GM10847 (cell line): Measurements from ENCODE around the gene GBP1.

Source experiments
- POLR2A ChIP-seq: IDR thresholded peaks from 2 replicates; pipeline ENCODE4 v1.6.1; 2011; ENCODE audit not compliant: insufficient read length; ENCODE audit errors: extremely low read depth

The GBP1 gene

DNA sequence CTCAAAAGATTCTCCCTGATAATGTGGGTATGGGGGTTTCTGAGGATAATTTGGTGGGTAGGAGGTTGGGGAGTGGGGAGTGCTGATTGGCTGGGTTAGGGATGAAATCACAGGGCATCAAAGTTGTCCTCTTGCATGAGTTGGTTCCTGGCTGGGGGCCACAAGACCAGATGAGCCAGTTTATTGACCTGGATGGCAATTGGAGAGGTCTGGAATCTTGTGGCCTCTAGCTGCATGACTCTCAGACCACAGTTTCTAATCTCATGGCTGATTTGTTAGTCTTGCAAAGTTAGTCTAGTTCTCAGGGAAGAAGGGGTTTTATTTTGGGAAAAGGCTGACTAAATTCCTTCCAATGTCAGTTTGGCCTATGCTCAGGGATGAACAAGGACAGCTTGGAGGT lies 3.3 kb upstream of the GBP1 start:
- no peak for TF ChIP-seq POLR2A

DNA sequence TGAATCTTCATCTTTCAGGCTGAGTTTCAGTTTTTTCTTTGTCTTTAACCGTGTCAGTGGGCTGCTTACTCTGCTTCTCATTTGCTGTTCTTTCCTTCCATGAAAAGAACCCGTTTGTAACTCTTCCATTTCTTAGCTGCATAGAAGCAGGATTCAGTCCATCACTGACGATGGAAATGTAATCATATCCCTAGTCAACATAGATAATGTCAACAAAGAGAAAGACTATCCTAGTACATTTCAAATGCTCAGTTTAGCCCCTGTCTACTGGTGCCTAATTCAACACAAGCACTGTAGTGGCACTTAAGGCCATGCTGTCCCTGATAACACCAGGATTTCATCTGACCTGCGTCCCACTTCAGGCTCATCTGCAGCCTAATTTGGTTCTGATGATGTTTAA lies 376 bp downstream of the GBP1 start:
- no peak for TF ChIP-seq POLR2A

- TF ChIP-seq POLR2A = no peak
Measured at GRCh38 chr1:89063094-89063493, 1.9 kb downstream of the GBP1 start.

GRCh38 chr1:89060091-89060490 lies 4.9 kb downstream of the GBP1 start:
- no peak for TF ChIP-seq POLR2A

DNA sequence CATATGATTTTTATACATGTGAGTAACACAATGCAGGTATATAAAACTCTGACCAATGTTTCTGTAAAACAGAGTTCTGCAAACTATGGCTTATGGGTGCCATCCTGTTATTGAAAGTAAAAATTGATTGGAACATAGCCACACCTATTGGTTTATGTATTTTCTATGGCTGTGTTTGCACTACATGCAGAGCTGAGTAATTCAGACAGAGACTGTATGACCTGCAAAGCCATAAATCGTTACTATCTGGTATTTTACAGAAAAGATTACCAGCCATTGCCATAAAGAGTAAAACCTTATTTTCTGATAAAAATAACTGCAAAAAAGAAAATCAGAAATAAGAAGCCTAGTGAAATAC lies 13.1 kb downstream of the GBP1 start:
- TF ChIP-seq POLR2A = no peak

- no peak for TF ChIP-seq POLR2A
Measured at GRCh38 chr1:89051300-89051954, 13.6 kb downstream of the GBP1 start.

GRCh38 chr1:89050649-89051033 lies 14.4 kb downstream of the GBP1 start:
- no peak for TF ChIP-seq POLR2A

DNA sequence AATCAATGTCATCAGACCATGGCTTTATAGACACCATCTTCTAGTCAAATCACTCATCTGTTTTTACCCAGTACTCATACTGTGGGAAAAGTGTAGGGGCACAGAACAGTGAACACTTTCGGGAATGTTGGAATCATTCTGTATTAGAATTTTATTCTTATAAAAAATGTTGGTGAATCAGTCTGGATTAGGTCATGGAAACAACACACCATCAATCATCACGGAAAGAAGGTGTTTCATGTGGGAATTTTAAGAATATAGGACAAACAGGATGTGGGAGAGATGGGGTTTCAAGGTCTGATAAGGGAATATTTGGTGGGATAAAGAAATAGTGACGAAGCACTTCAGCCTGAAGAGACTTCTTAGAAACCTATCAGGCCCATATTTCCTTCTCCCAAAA lies 17.3 kb downstream of the GBP1 start:
- TF ChIP-seq POLR2A = no peak

GRCh38 chr1:89044970-89045721 lies 19.9 kb downstream of the GBP1 start:
- TF ChIP-seq POLR2A = no peak

DNA sequence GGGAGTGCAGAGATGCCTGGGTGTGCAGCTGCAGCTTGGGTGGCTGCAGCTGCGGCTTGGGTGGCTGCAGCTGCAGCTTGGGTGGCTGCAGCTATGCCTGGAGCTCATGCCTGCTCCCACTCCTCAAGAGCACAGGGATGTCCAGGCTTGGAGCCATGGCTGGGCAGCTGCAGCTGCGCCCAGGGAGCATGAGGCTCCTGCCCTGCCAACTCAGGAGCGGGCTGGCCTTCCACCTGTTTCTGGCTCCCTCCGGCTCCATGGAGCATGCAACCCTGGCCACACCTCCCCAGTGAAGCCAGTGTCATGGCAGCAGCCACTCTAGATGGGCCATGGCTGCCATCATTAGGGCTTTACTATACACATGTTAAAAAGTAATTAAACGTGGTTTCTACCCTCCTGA lies 21.1 kb downstream of the GBP1 start:
- no peak for TF ChIP-seq POLR2A

DNA sequence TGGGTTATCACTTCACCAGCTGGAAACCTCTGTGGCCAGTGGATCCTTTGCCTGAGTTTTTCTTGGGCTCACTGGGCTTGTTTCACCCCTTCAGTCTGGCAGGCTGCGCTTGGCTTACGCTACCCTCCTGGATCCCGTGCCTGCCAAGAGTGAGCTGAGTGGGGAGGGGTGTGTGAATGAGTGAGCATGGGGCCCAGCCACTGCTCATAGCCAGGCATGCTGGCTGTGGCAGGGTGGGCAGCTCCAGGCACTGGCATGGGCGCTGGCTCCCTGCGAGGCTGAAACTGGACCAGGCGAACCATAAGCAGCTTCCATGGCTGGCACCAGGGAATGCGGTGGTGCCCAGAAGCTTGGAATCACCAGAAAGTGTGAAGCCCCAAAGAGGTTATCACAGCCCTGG lies 22.5 kb downstream of the GBP1 start:
- TF ChIP-seq POLR2A = no peak

GRCh38 chr1:89041721-89042120 lies 23.3 kb downstream of the GBP1 start:
- TF ChIP-seq POLR2A = no peak

DNA sequence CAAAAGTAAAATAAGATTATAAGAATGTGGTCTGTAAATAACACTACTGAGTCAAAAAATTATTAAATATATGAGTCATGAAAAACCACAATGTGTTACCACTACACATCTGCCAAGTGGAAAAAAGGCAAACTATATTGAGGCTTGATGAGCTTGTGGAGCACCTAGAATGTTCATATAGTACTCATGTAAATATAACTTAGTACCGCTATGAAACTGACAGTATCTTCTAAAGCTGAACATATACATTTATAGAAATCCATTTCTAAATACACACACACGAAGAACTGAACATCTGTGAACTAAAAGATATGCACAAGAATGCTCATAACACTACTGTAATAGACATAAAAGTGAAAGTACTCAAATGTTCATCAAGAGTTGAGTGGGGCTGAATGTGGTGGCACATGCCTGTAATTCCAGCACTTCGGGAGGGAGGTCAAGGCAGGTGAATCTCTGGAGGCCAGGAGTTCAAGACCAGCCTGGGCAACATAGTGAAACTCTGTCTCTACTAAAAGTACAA lies 23.8 kb downstream of the GBP1 start:
- no peak for TF ChIP-seq POLR2A

- no peak for TF ChIP-seq POLR2A
Measured at GRCh38 chr1:89040315-89040626, 24.7 kb downstream of the GBP1 start.

GRCh38 chr1:89037186-89037585 lies 27.8 kb downstream of the GBP1 start:
- no peak for TF ChIP-seq POLR2A

- TF ChIP-seq POLR2A = no peak
Measured at GRCh38 chr1:89035080-89035479, 29.9 kb downstream of the GBP1 start.

- TF ChIP-seq POLR2A = no peak
Measured at GRCh38 chr1:89025928-89026327, 39.1 kb downstream of the GBP1 start.
